HG03442 (cell line): ENCODE measurements around the gene SOX5.
"Not testable (repeated sequence)": the region's sequence is repeated elsewhere in the genome, so short reads cannot be mapped to it uniquely, and the experiment has no call there.

Experiments
- ATAC-seq: cut with Tn5 transposase; IDR thresholded peaks from one replicate; pipeline ENCODE4 v1.9.1; 2021; ENCODE audit warnings: mild to moderate bottlenecking, moderate library complexity; ENCODE audit not compliant: unreplicated experiment

SOX5 gene

GRCh38 chr12:23911574-23911973 lies 37.9 kb downstream of the SOX5 start:
- ATAC-seq: no peak

- ATAC-seq: no peak
Measured at GRCh38 chr12:23909551-23909950, 39.9 kb downstream of the SOX5 start.

DNA sequence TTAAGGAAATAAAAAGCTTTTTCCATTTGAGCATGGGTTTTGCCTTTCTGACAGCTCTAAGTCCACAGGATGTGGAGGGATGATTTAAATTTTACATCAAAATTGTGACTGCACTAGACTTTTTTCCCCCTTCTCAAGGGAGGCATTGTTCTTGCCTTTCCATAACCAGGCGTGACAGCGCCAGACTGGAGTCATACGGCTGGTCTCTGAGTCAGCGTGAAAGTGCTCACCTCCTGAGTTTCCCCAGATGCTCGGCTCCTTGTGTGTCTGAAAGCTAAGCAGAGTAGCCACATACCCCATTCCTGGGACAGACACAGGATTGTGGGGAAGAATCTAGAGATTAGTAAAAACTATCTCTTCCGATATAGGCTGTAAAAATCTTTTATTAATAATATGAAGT lies 43.1 kb downstream of the SOX5 start:
- ATAC-seq: no peak

- no peak for ATAC-seq
Measured at GRCh38 chr12:23899434-23899833, 50.0 kb downstream of the SOX5 start.

- no peak for ATAC-seq
Measured at GRCh38 chr12:23898121-23898520, 51.3 kb downstream of the SOX5 start.

GRCh38 chr12:23895792-23896218 lies 53.7 kb downstream of the SOX5 start:
- ATAC-seq: no peak

DNA sequence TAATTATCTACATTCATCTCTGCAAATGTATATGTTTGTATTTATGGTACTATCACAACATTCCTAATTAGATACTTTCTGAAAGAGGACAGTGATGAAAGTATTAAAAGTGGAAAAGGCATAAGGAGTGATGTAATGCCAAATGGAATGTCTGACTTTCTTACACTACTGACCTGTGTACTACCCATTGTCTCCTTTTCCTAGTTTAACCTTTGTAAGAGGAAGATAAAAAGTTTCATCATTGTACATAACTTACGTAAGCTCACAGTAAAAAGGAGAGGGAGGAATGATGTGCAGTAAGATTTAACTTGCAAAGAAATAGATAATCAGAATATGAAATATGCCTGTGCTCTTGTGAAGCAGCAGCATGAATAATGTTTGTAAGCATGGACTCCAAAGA lies 55.9 kb downstream of the SOX5 start:
- no peak for ATAC-seq

DNA sequence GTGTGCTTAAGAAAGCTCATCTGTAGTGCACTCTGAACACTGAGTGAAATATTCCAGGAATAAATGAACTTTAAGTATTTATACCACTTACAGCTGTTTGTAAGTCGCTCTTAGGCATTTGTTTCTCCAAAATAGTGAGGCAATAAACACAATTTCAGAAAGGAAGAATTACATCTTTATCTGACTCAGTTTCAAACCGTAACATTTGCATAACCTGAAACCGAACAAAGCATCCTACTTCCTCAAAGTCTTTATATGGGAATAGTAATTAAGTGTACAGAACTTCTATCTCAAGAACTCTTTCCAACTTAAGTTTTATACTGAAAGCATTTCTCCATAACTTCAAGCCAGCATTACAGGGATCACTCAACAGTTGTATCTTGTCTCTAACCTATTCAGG lies 58.4 kb downstream of the SOX5 start:
- ATAC-seq: peak; percentile 65

DNA sequence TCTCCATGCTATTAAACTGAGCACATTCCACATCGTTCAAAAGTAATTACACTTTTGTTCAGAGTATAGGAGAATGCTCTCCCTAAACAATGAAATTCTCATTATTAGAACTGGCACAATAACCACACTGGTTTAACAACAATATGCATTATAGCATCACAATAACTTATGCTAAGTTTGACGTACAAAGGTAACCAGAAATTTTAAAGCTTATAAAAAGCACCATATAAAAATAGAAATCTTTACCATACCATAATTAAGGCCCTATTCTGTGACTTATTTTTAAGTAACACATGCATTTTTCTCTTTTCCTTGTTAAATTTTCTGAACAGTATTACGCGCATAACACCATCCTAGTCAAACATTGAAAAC lies 60.4 kb downstream of the SOX5 start:
- no peak for ATAC-seq

DNA sequence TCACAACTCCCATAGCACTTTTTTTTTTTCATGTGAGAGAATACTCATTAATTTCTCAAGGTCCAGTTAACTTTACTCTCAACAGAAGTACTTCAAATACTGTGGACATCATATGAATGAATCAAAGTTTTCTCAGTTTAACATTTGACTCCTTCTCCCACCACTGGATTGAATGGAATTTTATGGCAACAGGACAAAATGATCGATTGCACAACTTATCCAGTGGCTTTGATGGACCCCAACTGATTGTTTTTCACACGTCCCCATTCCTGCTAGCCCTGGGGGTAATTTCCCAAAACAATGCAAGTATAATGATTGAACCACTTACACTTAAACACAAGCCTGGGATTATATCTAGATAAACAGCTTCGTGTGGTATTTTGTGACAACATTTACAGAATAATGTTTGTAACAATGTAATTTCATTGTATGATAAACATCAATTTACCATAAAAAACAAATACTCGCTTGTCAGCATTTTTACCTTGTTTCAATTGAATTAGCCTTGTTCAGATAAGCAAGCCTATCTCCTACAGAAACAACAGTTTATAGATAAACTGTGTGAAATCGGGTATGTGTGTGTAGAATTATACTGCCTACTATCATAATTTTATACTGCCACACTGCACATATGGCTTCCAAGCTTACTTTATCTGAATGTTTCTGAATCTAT lies 60.9 kb downstream of the SOX5 start:
- ATAC-seq: no peak

DNA sequence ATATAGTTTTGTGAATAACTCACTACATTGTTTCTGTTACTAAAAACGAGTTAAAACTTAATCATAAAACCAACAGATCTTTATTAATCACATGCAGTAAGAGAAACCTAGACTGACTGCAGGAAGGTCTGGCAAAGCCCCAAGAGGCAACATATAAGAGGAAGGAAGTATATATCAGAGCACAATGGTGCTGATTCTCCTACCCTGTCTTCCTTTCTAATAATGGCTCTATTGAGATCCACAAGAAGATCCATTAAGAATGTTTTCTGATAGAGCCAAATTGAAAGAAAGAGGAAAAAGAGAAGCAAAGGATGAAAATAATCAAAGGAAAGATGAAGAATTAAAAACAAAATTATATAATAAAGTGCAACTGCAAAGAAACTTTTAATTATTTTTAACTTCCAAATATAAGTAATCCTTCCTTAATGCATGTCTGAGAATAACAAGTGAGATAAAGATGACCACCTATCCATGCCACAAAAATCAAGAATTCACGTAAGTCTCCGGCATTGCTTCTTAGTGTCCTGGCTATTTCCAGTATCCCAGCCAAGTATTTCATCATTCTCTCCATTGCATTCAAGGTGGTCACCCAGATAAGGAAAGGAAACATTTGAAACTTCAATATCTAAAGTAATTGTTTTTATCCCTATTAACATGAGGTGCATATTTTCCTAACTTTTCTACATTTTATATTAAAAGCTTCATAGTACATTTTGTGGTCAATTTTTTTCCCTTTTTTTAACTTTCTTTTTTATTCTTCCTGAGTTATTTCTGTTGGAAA lies 62.2 kb downstream of the SOX5 start:
- no peak for ATAC-seq

DNA sequence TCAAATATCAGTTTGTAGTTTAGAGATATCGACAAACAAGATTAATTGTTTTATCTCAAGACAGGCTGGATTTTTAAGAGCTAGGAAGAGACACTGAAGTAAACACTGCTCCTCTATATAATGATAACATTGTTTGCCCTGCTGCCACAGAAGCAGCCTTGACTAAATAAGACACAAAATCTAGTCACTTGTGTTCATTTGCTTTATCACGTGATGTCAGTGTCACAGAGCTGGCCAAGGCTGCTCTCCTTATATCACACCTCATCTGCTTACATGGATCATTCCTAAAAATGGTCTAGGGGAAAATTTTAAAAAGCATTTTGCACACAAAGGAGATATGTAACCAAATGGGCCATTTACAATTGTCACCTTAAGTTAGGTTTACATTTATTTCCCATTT lies 64.1 kb downstream of the SOX5 start:
- no peak for ATAC-seq

GRCh38 chr12:23884909-23885308 lies 64.6 kb downstream of the SOX5 start:
- ATAC-seq: no peak

DNA sequence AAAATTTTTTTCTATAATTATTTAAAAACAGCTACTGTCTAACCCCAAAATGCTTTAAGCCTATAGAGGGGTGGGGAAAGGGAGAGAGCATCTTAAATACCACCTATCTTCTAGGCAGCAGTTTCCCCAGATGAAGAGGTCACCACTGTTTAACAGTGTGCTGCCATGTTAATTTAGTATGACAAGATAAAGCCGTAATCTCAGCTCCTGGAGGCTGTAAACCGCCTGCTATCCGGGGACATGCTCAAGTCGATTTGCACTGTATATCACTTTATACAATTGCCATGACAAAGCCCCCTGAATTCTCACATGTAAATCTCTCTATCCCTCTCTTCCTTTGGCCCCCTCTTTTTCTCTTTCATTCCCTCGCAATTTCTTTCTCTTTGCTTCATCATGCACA lies 68.5 kb downstream of the SOX5 start:
- no peak for ATAC-seq

DNA sequence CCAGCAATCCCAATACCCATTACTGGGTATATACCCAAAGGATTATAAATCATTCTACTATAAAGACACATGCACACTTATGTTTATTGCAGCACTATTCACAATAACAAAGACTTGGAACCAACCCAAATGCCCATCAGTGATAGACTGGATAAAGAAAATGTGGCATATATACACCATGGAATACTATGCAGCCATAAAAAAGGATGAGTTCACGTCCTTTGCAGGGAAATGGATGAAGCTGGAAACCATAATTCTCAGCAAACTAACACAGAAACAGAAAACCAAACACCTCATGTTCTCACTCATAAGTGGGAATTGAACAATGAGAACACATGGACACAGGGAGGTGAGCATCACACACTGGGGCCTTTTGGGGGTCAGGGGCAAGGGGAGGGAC lies 72.9 kb downstream of the SOX5 start:
- not testable (repeated sequence) for ATAC-seq

DNA sequence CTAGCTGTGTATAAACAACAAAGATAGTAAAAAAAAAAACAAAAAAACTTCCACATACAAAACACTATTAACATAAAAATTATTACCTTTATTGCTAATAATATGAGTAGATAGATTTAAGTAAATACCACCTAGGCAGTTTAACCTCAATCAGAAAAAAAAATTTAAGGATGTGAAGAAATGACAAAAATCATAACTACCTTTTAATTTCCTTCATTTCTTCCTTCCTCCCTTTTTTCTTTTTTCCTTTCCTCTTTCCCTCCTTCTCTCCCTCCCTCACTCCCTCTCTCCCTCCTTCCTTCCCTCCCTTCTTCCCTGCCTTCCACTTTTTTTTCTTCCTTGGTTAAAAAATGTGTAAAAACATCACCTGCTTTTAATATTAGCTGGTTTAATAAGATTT lies 81.7 kb downstream of the SOX5 start:
- no peak for ATAC-seq

DNA sequence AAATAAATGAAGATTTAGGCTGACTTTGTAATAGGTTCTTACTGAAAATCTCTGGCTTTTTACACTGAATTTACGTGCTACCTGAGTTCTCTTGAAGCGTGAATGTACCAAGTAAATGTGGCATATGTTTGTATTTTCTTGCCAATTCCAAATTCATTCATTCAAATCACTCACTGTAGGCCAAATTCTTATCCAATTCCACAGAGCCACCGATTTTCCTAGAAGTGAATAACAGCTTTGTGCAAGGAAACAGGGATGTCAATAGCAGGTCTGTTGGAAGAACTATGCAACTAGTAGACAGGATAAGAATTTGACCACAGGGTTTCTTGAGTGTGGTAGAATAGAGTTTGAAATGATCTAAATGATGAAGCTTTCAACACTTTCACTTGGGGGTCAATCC lies 86.8 kb downstream of the SOX5 start:
- ATAC-seq: no peak

GRCh38 chr12:23860019-23860418 lies 89.5 kb downstream of the SOX5 start:
- ATAC-seq: no peak

DNA sequence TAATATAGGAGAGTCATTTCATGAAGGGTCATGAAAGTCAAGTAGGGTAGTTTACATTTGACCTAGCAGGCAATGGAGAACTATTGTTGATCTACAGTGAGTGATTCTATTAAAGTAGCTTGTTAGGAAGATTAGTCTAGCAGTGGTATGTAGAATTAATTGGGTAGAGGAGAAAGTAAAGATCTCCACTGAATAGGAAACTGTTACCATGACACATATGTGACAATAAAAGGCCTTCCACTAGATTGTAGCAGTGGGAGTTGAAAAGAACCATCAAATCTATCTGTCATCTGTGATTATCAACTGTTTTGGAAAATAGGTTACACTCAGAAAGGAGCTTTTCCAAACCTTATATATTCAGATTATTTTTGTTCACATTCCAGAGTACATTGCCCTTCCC lies 92.3 kb downstream of the SOX5 start:
- no peak for ATAC-seq

DNA sequence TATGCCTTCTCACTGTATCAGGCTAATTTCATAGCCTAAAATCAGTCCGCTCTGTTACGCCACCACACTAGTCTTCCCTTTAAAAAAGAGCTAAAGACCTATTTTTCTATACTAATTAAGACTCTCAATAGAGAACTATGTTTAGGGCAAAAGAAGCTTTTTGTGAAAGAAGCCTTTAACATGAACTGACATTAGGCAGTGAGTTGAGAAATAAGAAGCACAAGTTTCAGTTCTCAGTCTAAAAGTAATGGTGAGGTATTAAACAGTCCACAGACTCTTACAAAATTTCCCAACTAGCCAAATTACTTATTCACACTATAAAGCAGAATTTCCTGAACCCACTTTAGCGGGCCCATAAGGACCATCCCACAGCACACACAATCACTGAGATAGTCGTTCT lies 93.7 kb downstream of the SOX5 start:
- ATAC-seq: no peak

- no peak for ATAC-seq
Measured at GRCh38 chr12:23854598-23854997, 94.9 kb downstream of the SOX5 start.

GRCh38 chr12:23853640-23854039 lies 95.8 kb downstream of the SOX5 start:
- no peak for ATAC-seq

GRCh38 chr12:23851602-23852001 lies 97.9 kb downstream of the SOX5 start:
- no peak for ATAC-seq
